ENCODE measurements around the gene OR4C3. TPM values are rescaled to one million over a fixed set of nuclear protein-coding genes. Genes with fewer than 3 reads are reported as not detected.
"Not testable (repeated sequence)": the region's sequence is repeated elsewhere in the genome, so short reads cannot be mapped to it uniquely, and the experiment has no call there.

Gene OR4C3
- polyA plus RNA-seq (2011; rRNA removed) (not detected in 2 replicates), polyA plus RNA-seq (2017; fragmentation: RNase III; extraction: RNeasy Plus Mini Kit Qiagen cat#74134 plus additional on column Dnase treatment) (not detected in 3 replicates), polyA minus RNA-seq (2011; rRNA and poly(A)+ RNA removed) (not detected in 2 replicates)
- not detected in 2 replicates for polyA plus RNA-seq (2012; cell fraction: cytosol; rRNA removed)
- polyA plus RNA-seq (2012; cell fraction: nucleus; rRNA removed), result not detected in 2 replicates

- H3K4me1 ChIP-seq; DNase-seq (ENCODE audit: low read depth in 1 of 2, low spot score in 1 of 2); CTCF ChIA-PET; ATAC-seq; H3K4me3 ChIP-seq; POLR2A ChIA-PET; H3K9me3 ChIP-seq; H3K4me2 ChIP-seq; FAIRE-seq; H3K27ac ChIP-seq: not testable (repeated sequence)
Observed at GRCh38 chr11:48324620-48325019, at the start of gene OR4C3. TSS of gene OR4C3 (plus strand) at chr11:48324920. CDS start at chr11:48325022, 102 bp downstream.

GRCh38 chr11:48305923-48306322 is 18.8 kb upstream of the OR4C3 start, which contains the start of gene OR4S1:
TSS of gene OR4S1 (plus strand) at chr11:48306223. CDS start at chr11:48306223, 0 bp downstream.
- WGBS (ENCODE audit: missing lambda C conversion rate), result 3% methylated on average over 1 of the region's 1 CpG
- no peaks in the 10 kb centered on the region for H3K4me1 ChIP-seq
- ChIA-PET POLR2A (no interaction called here), CTCF (no interaction called here)
- FAIRE-seq (no peak), ATAC-seq (no peak), DNase-seq (ENCODE audit: low read depth in 1 of 2, low spot score in 1 of 2) (no peak)
- H3K9me3 ChIP-seq, result no peaks in the 10 kb centered on the region
- H3K4me3 ChIP-seq, result no peak within 1 kb of the TSS
- TF ChIP-seq PHF8 (IDR thresholded peaks at IDR 0.05; ENCODE audit: borderline replicate concordance, low read depth) (no peak), HOXB5 (CRISPR knock-in tag; IDR thresholded peaks at IDR 0.05) (no peak), SREBF2 (IDR thresholded peaks at IDR 0.05) (no peak), RCOR1 (IDR thresholded peaks at IDR 0.05; ENCODE audit: low read depth, low read length) (no peak), EHF (CRISPR knock-in tag; IDR thresholded peaks at IDR 0.05) (no peak), ZFP36 (IDR thresholded peaks at IDR 0.05; ENCODE audit: borderline replicate concordance, partially characterized antibody) (no peak), CHD4 (IDR thresholded peaks at IDR 0.05; ENCODE audit: borderline replicate concordance) (no peak), ZC3H11A (IDR thresholded peaks at IDR 0.05) (no peak), KDM1A (IDR thresholded peaks at IDR 0.05; ENCODE audit: low read depth) (no peak), REST (IDR thresholded peaks at IDR 0.05) (no peak), EHMT2 (IDR thresholded peaks at IDR 0.05; ENCODE audit: low read depth) (no peak), NPAS2 (CRISPR knock-in tag; IDR thresholded peaks at IDR 0.05; ENCODE audit: borderline replicate concordance) (no peak)
- H3K27ac ChIP-seq, result no peak within 1 kb of the TSS
- no peak within 1 kb of the TSS for H3K4me2 ChIP-seq

GRCh38 chr11:48307760-48308386 is 16.8 kb upstream of the OR4C3 start:
- Histone ChIP-seq H3K4me1 (no peaks in the 10 kb centered on the region), H3K4me3 (no peak overlapping the region), H3K4me2 (peak overlapping the region; percentile 26; the same call in 1 of the 3 replicates), H3K27ac (no peak overlapping the region), H3K9me3 (no peaks in the 10 kb centered on the region)
- 7% methylated on average over 5 of the region's 5 CpGs for WGBS (ENCODE audit: missing lambda C conversion rate)
- ChIA-PET CTCF (interaction anchor here (0.9 to 3.1 kb wide), 11 partner anchors 9 to 1688 kb away, joined by 3 to 22 read pairs (median 5); no protein-coding TSS in a partner anchor), POLR2A (no interaction called here)
- DNase-seq (ENCODE audit: low read depth in 1 of 2, low spot score in 1 of 2) (peak; percentile 35 to 62), ATAC-seq (peak; percentile 86 to 96; a peak in 5 of 6 replicates), FAIRE-seq (peak; percentile 65)
- TF ChIP-seq RAD21 (conservative IDR thresholded peaks at IDR 0.05 in 1 of 2, IDR thresholded peaks at IDR 0.05 in 1 of 2) (peak; percentile 82 to 88), CHD4 (IDR thresholded peaks at IDR 0.05; ENCODE audit: borderline replicate concordance) (no peak), NR3C1 (IDR thresholded peaks at IDR 0.05) (no peak), HEYL (CRISPR knock-in tag; IDR thresholded peaks at IDR 0.05) (no peak), SMC3 (IDR thresholded peaks at IDR 0.05) (peak; percentile 66), MAFK (IDR thresholded peaks at IDR 0.05; ENCODE audit: partially characterized antibody) (peak; percentile 9), TP53 (CRISPR knock-in tag; IDR thresholded peaks at IDR 0.05) (no peak), EHMT2 (IDR thresholded peaks at IDR 0.05; ENCODE audit: low read depth) (no peak), CTCF (IDR thresholded peaks at IDR 0.05) (peak; percentile 88)

GRCh38 chr11:48313590-48313989 is 11.1 kb upstream of the OR4C3 start:
- H3K27ac ChIP-seq; H3K9me3 ChIP-seq; CTCF ChIA-PET; POLR2A ChIA-PET; H3K4me3 ChIP-seq; H3K4me2 ChIP-seq; ATAC-seq; H3K4me1 ChIP-seq; FAIRE-seq; DNase-seq (ENCODE audit: low read depth in 1 of 2, low spot score in 1 of 2): not testable (repeated sequence)
- 0% methylated on average over 2 of the region's 2 CpGs for WGBS (ENCODE audit: missing lambda C conversion rate)

GRCh38 chr11:48319813-48320212 is 4.9 kb upstream of the OR4C3 start:
- ATAC-seq, result not testable (repeated sequence)

More at GRCh38 chr11:48319813-48320212, 4.9 kb upstream of the OR4C3 start:
- H3K4me1 ChIP-seq; DNase-seq (ENCODE audit: low read depth in 1 of 2, low spot score in 1 of 2); FAIRE-seq; H3K4me3 ChIP-seq; CTCF ChIA-PET; H3K9me3 ChIP-seq; H3K27ac ChIP-seq; POLR2A ChIA-PET; H3K4me2 ChIP-seq: not testable (repeated sequence)
- WGBS (ENCODE audit: missing lambda C conversion rate), result 2% methylated on average over 2 of the region's 2 CpGs

All from A549 (cell line).